Nephron progenitor cell (in vitro differentiated cells): ENCODE results near the gene SELENOV.

Experiments used
- DNase-seq: peaks from one replicate; pipeline ENCODE4 v3.0.0; 2021
- H3K27ac Mint-ChIP-seq: 2 replicates; pipeline ENCODE4 v1.8.0; 2021; ENCODE audit warnings: mild to moderate bottlenecking, moderate library complexity, mixed read lengths
- H3K27me3 Mint-ChIP-seq: 2 replicates; pipeline ENCODE4 v1.8.0; 2021; ENCODE audit warnings: mild to moderate bottlenecking, low read depth, mixed read lengths; ENCODE audit not compliant: poor library complexity
- H3K36me3 Mint-ChIP-seq: 2 replicates; pipeline ENCODE4 v1.8.0; 2021; ENCODE audit warnings: low read depth, mixed read lengths
- H3K4me1 Mint-ChIP-seq: 2 replicates; pipeline ENCODE4 v1.8.0; 2021; ENCODE audit warnings: mixed read lengths
- H3K4me3 Mint-ChIP-seq: 2 replicates; pipeline ENCODE4 v1.8.0; 2021; ENCODE audit warnings: mild to moderate bottlenecking, moderate library complexity, mixed read lengths
- H3K9me3 Mint-ChIP-seq: 2 replicates; pipeline ENCODE4 v1.8.0; 2021; ENCODE audit warnings: mild to moderate bottlenecking, moderate library complexity, mixed read lengths
- CTCF ChIP-seq: fragments of 200-600 bp; sonication (generic); IDR thresholded peaks from 2 replicates; pipeline ENCODE4 v1.5.0; 2021; ENCODE audit warnings: antibody characterized with exemption

The SELENOV gene

DNA sequence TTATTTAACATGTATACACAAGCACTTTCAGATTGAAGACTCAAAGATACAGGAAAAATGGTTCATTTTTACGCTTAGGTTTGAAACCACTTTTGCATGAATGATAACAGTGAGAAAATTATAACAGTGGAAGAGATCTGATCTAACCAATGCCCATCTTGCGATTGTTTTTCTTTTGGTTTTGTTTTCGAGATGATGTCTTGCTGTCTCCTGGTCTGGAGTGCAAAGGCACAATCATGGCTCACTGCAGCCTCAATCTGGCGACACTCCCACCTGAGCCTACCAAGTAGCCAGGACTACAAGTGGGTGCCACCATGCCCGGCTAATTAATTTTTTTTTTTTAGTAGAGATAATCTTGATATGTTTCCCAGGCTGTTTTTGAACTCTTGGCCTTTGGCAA is 35.3 kb downstream of the SELENOV start:
- Mint-ChIP-seq H3K9me3 (no peaks in the 10 kb centered on the region), H3K27ac (no peak overlapping the region), H3K4me1 (no peaks in the 10 kb centered on the region), H3K4me3 (no peak overlapping the region), H3K36me3 (no peaks in the 10 kb centered on the region), H3K27me3 (peaks cover 45% of the 10 kb centered on the region)
- no peak for DNase-seq
- no peak for TF ChIP-seq CTCF

DNA sequence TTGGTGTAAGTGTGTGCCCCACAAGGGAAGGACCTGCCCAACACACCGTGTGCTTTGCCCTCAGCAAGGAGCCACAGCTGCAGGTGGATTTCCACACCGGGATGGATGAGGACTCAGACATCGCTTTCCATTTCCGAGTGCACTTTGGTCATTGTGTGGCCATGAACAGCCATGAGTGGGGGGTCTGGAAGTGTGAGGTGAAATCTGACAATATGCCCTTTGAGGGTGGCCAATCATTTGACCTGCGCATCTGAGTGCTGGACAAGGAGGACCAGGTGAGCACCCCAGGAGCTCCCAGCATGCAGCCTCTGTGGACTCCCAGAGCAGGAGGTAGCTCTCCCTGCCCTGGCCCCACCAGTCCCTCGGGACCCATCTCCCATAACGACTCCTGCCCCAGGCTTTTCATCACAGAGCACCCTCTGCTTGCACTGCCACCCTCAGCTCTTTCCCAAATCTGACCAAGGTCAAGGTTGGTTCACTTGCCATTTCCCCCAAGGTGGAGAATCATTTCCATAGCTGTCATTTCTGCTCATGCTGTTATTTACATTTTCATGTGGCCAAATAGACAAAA is 38.2 kb downstream of the SELENOV start:
- no peak for DNase-seq
- peaks cover 58% of the 10 kb centered on the region for H3K27me3 Mint-ChIP-seq

GRCh38 chr19:39554701-39555311 is 39.9 kb downstream of the SELENOV start:
- no peak for TF ChIP-seq CTCF
- H3K9me3 Mint-ChIP-seq = no peaks in the 10 kb centered on the region

More for the DNA sequence above, 38.2 kb downstream of the SELENOV start:
- no peak for TF ChIP-seq CTCF
- Mint-ChIP-seq H3K27ac (no peak overlapping the region), H3K36me3 (no peaks in the 10 kb centered on the region), H3K9me3 (no peaks in the 10 kb centered on the region), H3K4me1 (peaks cover 11% of the 10 kb centered on the region), H3K4me3 (no peak overlapping the region)

DNA sequence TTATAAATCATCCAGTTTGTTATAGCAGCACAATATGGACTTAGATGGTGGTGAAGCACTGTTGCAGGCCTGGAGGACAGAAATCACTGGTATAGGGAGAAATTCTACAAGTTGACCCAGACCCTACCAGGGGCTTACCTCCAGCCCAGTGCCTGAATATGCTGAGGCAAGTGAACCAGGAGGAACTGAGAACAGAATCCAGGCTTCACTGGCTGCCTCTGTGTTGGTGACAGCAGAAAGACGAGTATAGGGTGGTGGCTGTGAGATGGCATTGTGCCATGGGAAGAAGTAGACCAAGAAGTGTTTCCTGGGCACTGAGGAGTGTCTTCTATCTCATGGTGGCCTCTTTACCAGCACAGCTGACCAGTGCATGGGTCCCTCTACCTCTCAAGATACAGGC is 40.9 kb downstream of the SELENOV start:
- Mint-ChIP-seq H3K27ac (no peak overlapping the region), H3K4me1 (peaks cover 19% of the 10 kb centered on the region), H3K4me3 (no peak overlapping the region), H3K36me3 (no peaks in the 10 kb centered on the region), H3K9me3 (no peaks in the 10 kb centered on the region), H3K27me3 (peaks cover 83% of the 10 kb centered on the region)
- no peak for TF ChIP-seq CTCF
- no peak for DNase-seq

More at GRCh38 chr19:39554701-39555311, 39.9 kb downstream of the SELENOV start:
- Mint-ChIP-seq H3K36me3 (no peaks in the 10 kb centered on the region), H3K4me3 (no peak overlapping the region), H3K27me3 (peaks cover 72% of the 10 kb centered on the region), H3K27ac (no peak overlapping the region), H3K4me1 (peaks cover 19% of the 10 kb centered on the region)
- DNase-seq = no peak

DNA sequence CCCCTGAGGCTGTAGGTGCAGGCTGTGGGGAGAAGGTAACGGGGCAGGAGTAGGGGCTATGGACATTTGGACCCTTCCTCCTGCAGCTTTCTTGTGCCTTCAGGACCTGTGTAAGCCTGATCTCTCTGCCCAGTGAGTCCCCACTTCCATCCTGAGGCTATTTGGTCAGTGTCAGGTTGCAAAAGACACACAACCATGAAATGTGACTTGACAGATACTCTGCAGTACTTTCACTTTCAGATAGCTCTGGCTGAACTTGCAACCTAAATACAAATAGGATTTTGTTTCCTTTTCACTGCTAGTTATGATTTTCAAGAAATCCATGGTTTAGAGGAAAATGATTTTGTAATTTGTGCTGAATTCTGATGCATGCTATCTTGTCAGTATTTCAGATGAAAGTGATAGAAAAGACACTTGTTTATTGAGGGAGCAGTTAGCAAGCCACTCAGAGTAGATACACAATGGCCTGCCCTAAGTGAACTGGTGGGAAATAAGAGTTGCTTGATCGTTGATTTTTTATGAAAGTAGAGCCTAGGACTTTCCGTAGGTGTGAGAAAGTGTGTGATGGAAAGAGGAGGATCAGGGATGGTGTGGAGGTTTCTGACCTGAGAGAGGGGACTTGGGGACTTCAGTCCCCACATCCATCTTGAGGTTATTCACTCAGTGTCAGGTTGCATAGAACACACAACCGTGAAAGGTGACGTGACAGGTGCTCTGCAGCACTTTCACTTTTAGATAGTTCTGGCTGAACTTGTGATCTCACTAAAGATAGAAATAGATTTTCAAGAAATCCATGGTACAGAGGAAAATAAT is 43.1 kb downstream of the SELENOV start:
- peaks cover 85% of the 10 kb centered on the region for H3K27me3 Mint-ChIP-seq
- H3K27ac Mint-ChIP-seq = no peak overlapping the region
- no peaks in the 10 kb centered on the region for H3K36me3 Mint-ChIP-seq
- peaks cover 19% of the 10 kb centered on the region for H3K4me1 Mint-ChIP-seq
- no peak overlapping the region for H3K4me3 Mint-ChIP-seq
- DNase-seq = no peak
- no peak for TF ChIP-seq CTCF
- H3K9me3 Mint-ChIP-seq = no peaks in the 10 kb centered on the region
